SK-N-SH treated with all-trans-retinoic acid at 6 μM for 48 hours (cell line): ENCODE measurements around the gene ITIH2.

Source experiments
- ARNTL ChIP-seq: fragments of 450-650 bp; formaldehyde crosslinking; IDR thresholded peaks from 2 replicates; pipeline ENCODE4 v1.5.0; 2020; ENCODE audit warnings: low read depth, mild to moderate bottlenecking, moderate library complexity, borderline replicate concordance
- ESRRG ChIP-seq: fragments of 250-450 bp; sonication (Bioruptor Pico); IDR thresholded peaks from 2 replicates; pipeline ENCODE4 v1.6.1; 2021; ENCODE audit warnings: mild to moderate bottlenecking
- OSR1 ChIP-seq: fragments of 250-450 bp; sonication (Bioruptor Pico); IDR thresholded peaks from 2 replicates; pipeline ENCODE4 v1.8.0; 2022; ENCODE audit warnings: moderate library complexity, mild to moderate bottlenecking, inconsistent platforms
- PATZ1 ChIP-seq: fragments of 250-450 bp; sonication (Bioruptor Pico); IDR thresholded peaks from 2 replicates; pipeline ENCODE4 v1.8.0; 2020; ENCODE audit warnings: mild to moderate bottlenecking, moderate library complexity, borderline replicate concordance
- TSHZ2 ChIP-seq: fragments of 250-450 bp; sonication (Bioruptor Pico); IDR thresholded peaks from 2 replicates; pipeline ENCODE4 v1.5.0; 2020; ENCODE audit warnings: mild to moderate bottlenecking, moderate library complexity
- ZC3H10 ChIP-seq: fragments of 250-450 bp; sonication (Bioruptor Pico); IDR thresholded peaks from 2 replicates; pipeline ENCODE4 v1.5.1; 2021; ENCODE audit warnings: mild to moderate bottlenecking, moderate library complexity

- TF ChIP-seq ZC3H10 (CRISPR knock-in tag) (no peak), OSR1 (CRISPR knock-in tag) (no peak), PATZ1 (CRISPR knock-in tag) (no peak), TSHZ2 (CRISPR knock-in tag) (no peak), ARNTL (no peak), ESRRG (no peak)
Observed at GRCh38 chr10:7717767-7718166, 14.7 kb downstream of the ITIH2 start.
